PFSK-1 (cell line): ENCODE data around the gene SP6.

Experiments used
- FOXP2 ChIP-seq: optimal IDR thresholded peaks from 2 replicates; pipeline ENCODE3; 2011; ENCODE audit warnings: borderline replicate concordance, control low read depth, inconsistent platforms; ENCODE audit not compliant: insufficient read depth; ENCODE audit errors: extremely low read length, extremely low read depth
- POLR2AphosphoS5 ChIP-seq: IDR thresholded peaks from 2 replicates; pipeline ENCODE4 v1.6.1; 2012; ENCODE audit warnings: low read depth, mild to moderate bottlenecking, control low read depth, low read length, moderate library complexity
- REST ChIP-seq, 2 experiments: IDR thresholded peaks; 2 replicates each; pipeline versions ENCODE4 v1.6.1 to v1.8.0; 2011 to 2012; ENCODE audit warnings: low read depth in 2 of 2, low read length in 2 of 2, control low read depth in 1 of 2, inconsistent platforms in 1 of 2, mild to moderate bottlenecking in 1 of 2, moderate library complexity in 1 of 2; ENCODE audit not compliant: insufficient read depth in 1 of 2
- SIN3A ChIP-seq: IDR thresholded peaks from 2 replicates; pipeline ENCODE4 v1.6.1; 2012; ENCODE audit warnings: mild to moderate bottlenecking, low read length, moderate library complexity, borderline replicate concordance; ENCODE audit not compliant: insufficient read depth
- TAF1 ChIP-seq: IDR thresholded peaks from 2 replicates; pipeline ENCODE4 v1.6.1; 2012; ENCODE audit warnings: low read length, control low read depth, borderline replicate concordance; ENCODE audit not compliant: insufficient read depth

Gene SP6

GRCh38 chr17:47891545-47892088 lies 40.7 kb upstream of the SP6 start:
- TF ChIP-seq REST (IDR thresholded peaks at IDR 0.05; ENCODE audit: insufficient read depth in 1 of 2, low read depth in 2 of 2, low read length in 2 of 2): no peak
- TF ChIP-seq POLR2AphosphoS5: no peak
- no peak for TF ChIP-seq FOXP2
- no peak for TF ChIP-seq TAF1
- no peak for TF ChIP-seq SIN3A

DNA sequence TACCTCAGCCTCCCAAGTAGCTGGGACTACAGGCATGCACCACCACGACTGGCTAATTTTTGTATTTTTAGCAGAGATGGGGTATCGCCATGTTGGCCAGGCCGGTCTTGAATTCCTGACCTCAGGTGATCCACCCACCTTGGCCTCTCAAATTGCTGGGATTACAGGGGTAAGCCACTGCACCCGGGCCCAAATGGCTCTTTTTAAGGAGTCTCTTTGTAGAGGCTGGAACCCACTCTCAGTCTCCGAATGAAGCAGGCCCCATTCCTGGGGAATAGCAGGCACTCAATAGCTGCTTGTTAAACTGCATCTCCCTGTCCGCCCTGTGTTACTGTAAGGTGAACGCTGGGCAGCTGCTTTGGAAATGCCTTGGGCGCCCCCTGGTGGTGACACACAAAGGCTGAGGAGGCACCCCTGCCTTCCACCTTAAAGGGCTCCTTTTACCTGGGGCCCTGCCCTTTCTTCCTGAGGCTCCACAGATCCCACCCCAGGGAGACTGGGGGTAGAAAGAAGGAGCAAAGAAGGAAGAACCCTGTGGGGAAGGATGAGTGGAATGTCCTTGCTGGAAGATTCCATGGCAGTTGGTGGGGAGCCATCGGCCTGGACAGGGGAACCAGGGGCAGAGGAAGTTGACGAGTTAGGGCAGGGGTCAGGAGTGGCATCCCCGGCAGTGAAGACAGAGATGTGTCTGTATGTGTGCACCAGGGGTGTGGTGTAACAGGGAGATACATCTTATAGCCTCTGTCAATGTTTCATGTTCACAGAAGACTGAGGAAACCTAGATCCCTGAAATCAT lies 39.0 kb upstream of the SP6 start:
- TF ChIP-seq REST (IDR thresholded peaks at IDR 0.05; ENCODE audit: insufficient read depth in 1 of 2, low read depth in 2 of 2, low read length in 2 of 2) (no peak), FOXP2 (no peak), SIN3A (no peak), POLR2AphosphoS5 (no peak), TAF1 (no peak)

DNA sequence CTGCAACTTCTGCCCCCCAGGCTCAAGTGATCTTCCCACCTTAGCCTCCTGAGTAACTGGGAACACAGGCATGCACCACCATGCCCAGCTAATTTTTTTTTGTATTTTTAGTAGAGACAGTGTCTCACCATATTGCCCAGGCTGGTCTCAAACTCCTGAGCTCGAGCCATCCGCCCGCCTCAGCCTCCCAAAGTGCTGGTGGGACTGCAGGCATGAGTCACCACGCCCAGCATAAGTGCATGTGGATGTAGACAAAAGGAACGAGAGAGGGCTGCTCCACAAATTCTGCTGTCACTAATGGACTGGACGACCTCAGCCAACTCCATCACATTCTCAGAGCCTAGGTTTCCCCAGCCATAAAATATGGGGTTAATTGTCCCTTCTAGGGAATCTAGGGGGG lies 37.3 kb upstream of the SP6 start:
- TF ChIP-seq TAF1 (no peak), POLR2AphosphoS5 (no peak), SIN3A (no peak), REST (IDR thresholded peaks at IDR 0.05; ENCODE audit: insufficient read depth in 1 of 2, low read depth in 2 of 2, low read length in 2 of 2) (no peak), FOXP2 (no peak)

DNA sequence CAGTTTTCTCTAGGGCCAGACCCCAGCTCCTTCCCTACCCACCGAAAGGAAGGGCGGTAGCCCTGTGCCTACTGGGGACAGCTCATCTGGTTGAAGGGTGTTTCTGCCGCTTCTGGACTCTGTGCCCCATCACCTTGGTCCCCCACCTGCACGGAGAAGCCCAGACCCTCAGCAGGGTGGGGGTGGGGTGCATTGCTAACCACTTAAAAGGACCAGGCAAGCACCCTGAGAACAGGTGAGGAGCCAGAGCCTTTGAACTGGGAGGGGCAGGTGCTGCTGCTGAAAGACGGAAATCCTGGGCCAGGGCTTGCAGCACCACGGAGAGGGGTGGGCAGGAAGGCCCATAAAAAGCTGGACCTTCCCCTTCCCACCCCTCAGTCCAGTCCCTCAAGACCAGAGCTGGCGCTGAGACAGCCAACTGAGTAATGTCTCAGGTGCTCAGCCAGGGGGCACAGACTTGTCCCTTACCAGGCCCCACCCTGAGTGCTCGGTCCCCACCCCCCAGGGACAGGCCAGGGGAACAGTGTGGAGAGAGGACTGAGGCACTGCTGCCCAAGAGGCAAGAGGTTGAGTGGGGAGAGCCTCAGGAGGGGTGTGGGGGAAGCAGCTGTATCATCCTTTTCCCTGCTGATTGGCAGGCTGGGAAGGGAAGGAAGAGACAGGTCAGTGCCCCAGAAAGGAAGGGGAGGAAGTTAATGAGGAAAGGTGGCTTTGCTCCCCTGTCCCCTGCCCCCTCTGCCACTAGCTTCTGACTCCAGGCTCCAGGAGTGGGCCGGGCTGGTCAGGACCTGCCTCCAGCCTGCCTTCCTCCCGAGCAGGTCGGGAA lies 34.2 kb upstream of the SP6 start:
- peak in 1 of 2 experiments; percentile 45; a peak in 1 of 4 replicates for TF ChIP-seq REST (IDR thresholded peaks at IDR 0.05; ENCODE audit: insufficient read depth in 1 of 2, low read depth in 2 of 2, low read length in 2 of 2)
- no peak for TF ChIP-seq FOXP2
- no peak for TF ChIP-seq SIN3A
